ENCODE results near the gene FJX1.
A peak's percentile ranks its signal among the peaks of the same experiment; 100 is the strongest.
"Not testable (repeated sequence)": the region's sequence is repeated elsewhere in the genome, so short reads cannot be mapped to it uniquely, and the experiment has no call there.

The FJX1 gene

DNA sequence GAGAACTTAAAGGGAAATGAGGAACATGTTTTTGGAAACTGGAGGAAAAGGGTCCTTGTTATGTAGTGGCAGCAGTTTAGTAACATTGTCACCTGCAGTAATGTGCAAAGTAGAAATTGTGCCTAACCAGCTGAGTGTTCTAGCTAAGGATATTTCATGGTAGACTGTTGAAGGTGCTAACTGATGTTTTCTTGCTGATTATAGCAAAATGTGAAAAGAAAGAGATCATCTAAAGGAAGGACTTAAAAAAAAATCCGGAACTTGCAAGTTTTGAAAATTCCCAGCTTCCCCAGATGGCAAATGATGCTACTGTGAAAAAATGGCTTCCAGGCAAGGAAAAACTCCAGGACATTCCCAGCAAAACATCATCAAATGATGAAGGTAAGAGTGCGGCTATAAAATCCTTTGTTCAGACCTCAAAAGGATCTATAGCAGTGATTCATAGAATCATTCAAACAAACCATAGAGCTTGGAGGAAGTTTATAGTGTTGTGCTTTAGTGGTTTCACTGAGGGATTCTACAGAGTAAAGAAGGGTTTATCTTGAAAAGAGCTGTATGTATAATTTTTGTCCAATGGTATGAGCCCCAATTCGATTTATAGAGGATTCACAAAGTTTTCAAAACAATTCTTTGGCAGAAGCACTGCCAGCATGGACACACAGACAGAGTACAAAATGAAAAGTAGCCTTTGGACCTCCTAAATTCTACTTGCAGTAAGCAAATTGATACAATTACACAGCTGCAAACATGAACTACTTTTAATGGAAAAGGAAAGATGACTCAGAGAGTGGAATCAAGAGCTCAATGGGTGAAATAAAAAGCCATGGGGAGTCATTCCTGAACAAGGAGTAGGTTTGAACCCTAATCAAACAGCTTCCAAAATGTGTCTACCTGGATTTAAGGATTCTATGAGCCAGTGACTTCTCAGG is 40.0 kb downstream of the FJX1 start:
- Mint-ChIP-seq H3K4me3 (no peak overlapping the region), H3K4me1 (peaks cover 16% of the 10 kb centered on the region), H3K36me3 (ENCODE audit: low read depth) (peaks cover 4% of the 10 kb centered on the region), H3K9me3 (peaks cover 3% of the 10 kb centered on the region), H3K27ac (no peak overlapping the region), H3K27me3 (peaks cover 27% of the 10 kb centered on the region)
- ATAC-seq = no peak
- no peak for DNase-seq

DNA sequence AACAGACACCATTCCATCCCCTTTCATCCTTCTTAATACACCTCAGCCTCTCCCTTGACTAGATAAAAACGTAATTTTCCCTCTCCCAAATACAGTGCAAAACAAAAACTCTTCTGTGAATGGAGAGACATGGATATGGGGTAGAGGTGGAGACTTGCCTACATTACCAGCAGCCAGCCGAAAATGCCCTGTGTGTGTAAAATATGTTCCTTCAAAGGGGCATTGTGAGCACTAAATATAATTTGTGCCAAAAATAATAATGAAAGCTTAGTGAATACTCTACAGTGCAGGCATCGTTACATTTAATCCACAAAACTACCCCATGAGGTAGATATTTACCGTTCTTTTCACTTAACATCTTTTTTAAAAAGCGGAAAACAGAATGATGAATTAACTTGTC is 43.3 kb downstream of the FJX1 start:
- Mint-ChIP-seq H3K4me3 (peak overlapping the region; percentile 89), H3K27me3 (peaks cover 4% of the 10 kb centered on the region), H3K36me3 (ENCODE audit: low read depth) (peaks cover 30% of the 10 kb centered on the region), H3K4me1 (peaks cover 42% of the 10 kb centered on the region), H3K9me3 (peaks cover 27% of the 10 kb centered on the region), H3K27ac (peak overlapping the region; percentile 92)
- DNase-seq = no peak
- no peak for ATAC-seq

DNA sequence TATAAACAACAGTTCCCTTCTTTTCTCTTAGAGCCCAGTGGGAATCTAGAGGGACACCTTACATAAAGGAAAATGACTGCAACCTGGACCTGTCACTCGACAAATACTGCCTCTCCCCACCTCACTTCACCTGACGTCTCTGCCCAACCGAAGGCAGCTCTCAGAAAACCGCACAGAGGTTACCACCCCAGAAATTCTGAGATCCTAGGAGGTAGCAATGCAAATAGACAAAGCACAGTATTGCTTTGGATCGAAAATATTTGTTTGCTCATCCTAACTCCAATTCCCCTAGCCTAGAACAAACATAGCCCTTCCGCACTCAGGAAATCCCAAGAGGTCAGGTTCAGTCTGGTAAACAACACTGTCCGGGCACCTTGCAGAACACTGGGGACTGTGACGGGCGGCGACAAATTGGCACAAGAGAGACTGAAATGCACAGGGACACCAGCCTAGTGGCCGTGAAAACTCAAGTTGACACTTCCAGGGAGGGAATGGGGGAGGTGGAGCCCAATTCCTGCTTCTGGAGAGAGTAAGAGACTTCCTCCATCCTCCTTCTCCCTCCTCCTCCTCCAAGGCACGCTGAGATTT is 43.9 kb downstream of the FJX1 start:
- peaks cover 3% of the 10 kb centered on the region for H3K27me3 Mint-ChIP-seq
- H3K9me3 Mint-ChIP-seq = peaks cover 31% of the 10 kb centered on the region
- peak overlapping the region; percentile 89 for H3K4me3 Mint-ChIP-seq
- ATAC-seq (peak; percentile 7), DNase-seq (no peak)
- H3K4me1 Mint-ChIP-seq = peaks cover 42% of the 10 kb centered on the region
- peak overlapping the region; percentile 92 for H3K27ac Mint-ChIP-seq
- peaks cover 34% of the 10 kb centered on the region for H3K36me3 Mint-ChIP-seq (ENCODE audit: low read depth)

DNA sequence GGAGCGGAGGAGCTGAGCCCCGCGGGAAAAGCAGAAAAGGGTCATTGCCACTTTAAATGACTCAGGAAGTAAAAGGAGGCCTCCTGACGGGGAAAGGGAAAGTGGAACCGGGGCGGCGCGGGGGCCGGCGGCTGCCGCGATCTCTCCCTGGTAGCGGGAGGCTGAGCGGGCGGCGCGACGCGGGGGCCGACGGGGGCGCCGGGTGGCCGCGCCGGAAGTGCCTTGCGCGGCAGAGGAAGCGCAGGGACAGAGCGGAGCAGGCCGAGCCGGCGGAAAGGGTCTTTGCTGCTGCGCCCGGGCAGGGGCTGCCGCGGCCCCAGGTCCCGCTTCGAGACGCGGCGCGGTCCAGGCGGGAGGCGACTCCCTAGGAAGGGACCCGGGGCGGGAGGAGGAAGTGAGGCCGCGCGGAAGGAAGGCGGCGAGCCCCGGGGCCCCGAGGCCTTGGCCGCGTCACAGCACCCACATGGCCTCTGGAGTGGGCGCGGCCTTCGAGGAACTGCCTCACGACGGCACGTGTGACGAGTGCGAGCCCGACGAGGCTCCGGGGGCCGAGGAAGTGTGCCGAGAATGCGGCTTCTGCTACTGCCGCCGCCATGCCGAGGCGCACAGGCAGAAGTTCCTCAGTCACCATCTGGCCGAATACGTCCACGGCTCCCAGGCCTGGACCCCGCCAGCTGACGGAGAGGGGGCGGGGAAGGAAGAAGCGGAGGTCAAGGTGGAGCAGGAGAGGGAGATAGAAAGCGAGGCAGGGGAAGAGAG is 44.6 kb downstream of the FJX1 start, which contains the start of gene TRIM44:
TSS of gene TRIM44 (plus strand) at position 127 of the 759 bp plus-strand sequence. CDS start at position 464, 337 bp downstream.
- peaks cover 2% of the 10 kb centered on the region for H3K27me3 Mint-ChIP-seq
- peaks cover 33% of the 10 kb centered on the region for H3K9me3 Mint-ChIP-seq
- DNase-seq = peak; percentile 83
- peak within 1 kb of the TSS; percentile 89 for H3K4me3 Mint-ChIP-seq
- peak within 1 kb of the TSS; percentile 92 for H3K27ac Mint-ChIP-seq
- H3K36me3 Mint-ChIP-seq (ENCODE audit: low read depth) = peaks cover 38% of the 10 kb centered on the region
- peak; percentile 90 for ATAC-seq
- H3K4me1 Mint-ChIP-seq = peaks cover 42% of the 10 kb centered on the region

DNA sequence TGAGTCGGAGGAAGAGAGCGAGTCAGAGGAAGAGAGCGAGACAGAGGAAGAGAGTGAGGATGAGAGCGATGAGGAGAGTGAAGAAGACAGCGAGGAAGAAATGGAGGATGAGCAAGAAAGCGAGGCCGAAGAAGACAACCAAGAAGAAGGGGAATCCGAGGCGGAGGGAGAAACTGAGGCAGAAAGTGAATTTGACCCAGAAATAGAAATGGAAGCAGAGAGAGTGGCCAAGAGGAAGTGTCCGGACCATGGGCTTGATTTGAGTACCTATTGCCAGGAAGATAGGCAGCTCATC is 45.1 kb downstream of the FJX1 start:
- no peak for ATAC-seq
- DNase-seq = no peak
- Mint-ChIP-seq H3K27ac (peak overlapping the region; percentile 92), H3K9me3 (peaks cover 38% of the 10 kb centered on the region), H3K4me1 (peaks cover 42% of the 10 kb centered on the region), H3K27me3 (no peaks in the 10 kb centered on the region), H3K36me3 (ENCODE audit: low read depth) (peaks cover 43% of the 10 kb centered on the region), H3K4me3 (peak overlapping the region; percentile 89)

DNA sequence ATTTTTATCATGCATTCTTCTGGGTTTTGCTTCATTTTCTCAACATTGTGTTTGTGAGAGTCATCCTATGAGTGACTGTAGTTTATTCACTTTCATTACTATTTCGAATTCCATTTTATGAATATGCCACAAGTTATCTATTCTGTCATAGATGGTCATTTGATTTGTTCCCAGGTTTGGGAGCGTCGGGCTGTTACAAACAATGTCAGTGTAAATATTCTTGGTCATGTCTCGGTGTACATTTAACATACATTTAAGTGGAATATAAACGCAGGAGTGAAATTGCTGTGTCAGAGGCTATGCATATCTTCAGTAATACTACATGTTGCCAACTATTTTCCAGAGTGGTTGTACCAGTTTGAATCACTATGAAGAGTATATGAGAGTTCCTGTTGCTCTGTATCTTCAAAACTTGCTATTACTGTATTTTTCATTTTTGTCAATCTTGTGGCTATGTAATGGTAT is 46.7 kb downstream of the FJX1 start:
- Mint-ChIP-seq H3K4me1 (peaks cover 49% of the 10 kb centered on the region), H3K36me3 (ENCODE audit: low read depth) (peaks cover 49% of the 10 kb centered on the region), H3K27me3 (no peaks in the 10 kb centered on the region), H3K27ac (peak overlapping the region; percentile 1), H3K4me3 (peak overlapping the region; percentile 28), H3K9me3 (peaks cover 39% of the 10 kb centered on the region)
- DNase-seq (no peak), ATAC-seq (no peak)

DNA sequence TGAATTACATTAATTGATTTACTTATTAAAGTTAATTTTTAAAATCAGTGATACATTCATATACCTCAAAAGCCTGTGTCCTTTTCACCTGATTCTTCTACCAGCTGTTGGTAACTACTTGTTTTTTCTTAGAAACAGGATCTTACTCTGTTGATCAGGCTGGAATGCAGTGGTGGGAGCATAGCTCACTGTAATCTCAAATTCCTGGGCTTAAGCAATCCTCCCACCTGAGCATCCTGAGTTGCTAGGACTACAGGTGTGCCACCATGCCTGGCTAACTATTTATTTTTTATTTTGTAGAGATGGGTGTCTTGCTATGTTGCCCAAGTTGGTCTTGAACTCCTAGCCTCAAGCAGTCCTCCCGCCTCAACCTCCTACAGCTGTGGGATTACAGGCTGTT is 49.0 kb downstream of the FJX1 start:
- Mint-ChIP-seq H3K9me3 (peaks cover 39% of the 10 kb centered on the region), H3K27ac (no peak overlapping the region), H3K4me1 (peaks cover 62% of the 10 kb centered on the region), H3K36me3 (ENCODE audit: low read depth) (peaks cover 53% of the 10 kb centered on the region), H3K27me3 (no peaks in the 10 kb centered on the region), H3K4me3 (no peak overlapping the region)
- ATAC-seq = no peak
- DNase-seq = no peak

DNA sequence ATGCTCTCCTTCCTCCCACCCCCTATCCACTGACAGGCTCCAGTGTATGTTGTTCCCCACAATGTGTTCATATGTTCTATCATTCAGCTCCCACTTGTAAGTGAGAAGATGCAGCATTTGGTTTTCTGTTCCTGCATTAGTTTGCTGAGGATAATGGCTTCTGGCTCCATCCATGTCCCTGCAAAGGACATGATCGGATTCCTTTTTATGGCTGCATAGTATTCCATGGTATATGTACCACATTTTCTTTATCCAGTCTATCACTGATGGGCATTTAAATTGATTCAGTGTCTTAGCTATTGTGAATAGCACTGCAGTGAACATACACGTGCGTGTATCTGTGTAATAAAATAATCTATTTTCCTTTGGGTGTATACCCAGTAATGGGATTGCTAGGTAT is 50.1 kb downstream of the FJX1 start:
- peaks cover 48% of the 10 kb centered on the region for H3K36me3 Mint-ChIP-seq (ENCODE audit: low read depth)
- H3K9me3 Mint-ChIP-seq = peaks cover 35% of the 10 kb centered on the region
- H3K27me3 Mint-ChIP-seq, H3K27ac Mint-ChIP-seq, DNase-seq, H3K4me3 Mint-ChIP-seq, ATAC-seq: not testable (repeated sequence)
- H3K4me1 Mint-ChIP-seq = peaks cover 62% of the 10 kb centered on the region
